NB4 (cell line): ENCODE data around the gene DDX51.
"Not testable (repeated sequence)": the region's sequence is repeated elsewhere in the genome, so short reads cannot be mapped to it uniquely, and the experiment has no call there.

Experiments
- DNase-seq: peaks from one replicate; pipeline ENCODE4 v3.0.0; 2010; ENCODE audit warnings: low read depth
- H3K4me3 ChIP-seq: one replicate; pipeline ENCODE4 v1.5.1; 2011; ENCODE audit warnings: mild to moderate bottlenecking, low read depth, low read length, moderate library complexity
- CTCF ChIP-seq: IDR thresholded peaks from one replicate; pipeline ENCODE4 v1.5.1; 2012; ENCODE audit warnings: low read depth, low read length
- MAX ChIP-seq: IDR thresholded peaks from 2 replicates; pipeline ENCODE4 v1.6.1; 2011; ENCODE audit warnings: low read depth, low read length
- MYC ChIP-seq: IDR thresholded peaks from 2 replicates; pipeline ENCODE4 v1.6.1; 2011; ENCODE audit warnings: low read depth, low read length
- POLR2A ChIP-seq: IDR thresholded peaks from 2 replicates; pipeline ENCODE4 v1.6.1; 2011; ENCODE audit warnings: mild to moderate bottlenecking; ENCODE audit not compliant: insufficient read length; ENCODE audit errors: extremely low read depth

The DDX51 gene

GRCh38 chr12:132140918-132141841 is 2.9 kb downstream of the DDX51 start:
- DNase-seq, result no peak
- H3K4me3 ChIP-seq, result no peak overlapping the region
- TF ChIP-seq MYC (no peak), CTCF (no peak), MAX (no peak), POLR2A (no peak)

- no peak overlapping the region for H3K4me3 ChIP-seq
- TF ChIP-seq CTCF, result no peak
- no peak for TF ChIP-seq MYC
- no peak for TF ChIP-seq MAX
- no peak for TF ChIP-seq POLR2A
- no peak for DNase-seq
These were observed 3.6 kb downstream of the DDX51 start for GRCh38 chr12:132140501-132140900.

DNA sequence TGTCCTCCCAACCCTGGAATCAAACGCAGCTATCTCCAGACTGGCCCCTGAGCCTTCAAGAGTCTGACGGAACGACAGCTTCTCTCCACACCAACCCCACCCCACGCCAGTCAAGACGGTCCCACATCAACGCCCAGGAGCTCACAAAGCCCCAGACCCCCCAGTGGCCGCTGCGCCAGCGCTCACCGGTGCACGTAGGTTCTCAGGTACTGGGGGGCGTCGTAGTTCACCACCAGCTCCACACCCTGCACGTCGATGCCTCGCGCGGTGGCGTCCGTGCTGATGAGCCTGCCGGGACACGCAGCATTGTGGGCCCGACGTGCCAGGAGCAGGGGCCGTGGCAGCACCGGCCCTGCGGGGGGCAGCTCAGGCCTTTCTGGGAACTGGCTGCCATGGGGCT is 4.2 kb downstream of the DDX51 start:
- TF ChIP-seq MYC, result no peak
- no peak for TF ChIP-seq MAX
- TF ChIP-seq CTCF, result no peak
- TF ChIP-seq POLR2A, result no peak
- DNase-seq, result no peak
- no peak overlapping the region for H3K4me3 ChIP-seq

- no peak for DNase-seq
- no peak overlapping the region for H3K4me3 ChIP-seq
- no peak for TF ChIP-seq MAX
- TF ChIP-seq MYC, result no peak
- no peak for TF ChIP-seq POLR2A
- TF ChIP-seq CTCF, result no peak
These were observed 4.9 kb downstream of the DDX51 start for GRCh38 chr12:132138941-132139871.

- no peak overlapping the region for H3K4me3 ChIP-seq
- DNase-seq, result no peak
- no peak for TF ChIP-seq MYC
- no peak for TF ChIP-seq CTCF
These were observed 6.5 kb downstream of the DDX51 start for GRCh38 chr12:132137483-132138125.

GRCh38 chr12:132136226-132136625 is 7.9 kb downstream of the DDX51 start:
- DNase-seq, H3K4me3 ChIP-seq: not testable (repeated sequence)

DNA sequence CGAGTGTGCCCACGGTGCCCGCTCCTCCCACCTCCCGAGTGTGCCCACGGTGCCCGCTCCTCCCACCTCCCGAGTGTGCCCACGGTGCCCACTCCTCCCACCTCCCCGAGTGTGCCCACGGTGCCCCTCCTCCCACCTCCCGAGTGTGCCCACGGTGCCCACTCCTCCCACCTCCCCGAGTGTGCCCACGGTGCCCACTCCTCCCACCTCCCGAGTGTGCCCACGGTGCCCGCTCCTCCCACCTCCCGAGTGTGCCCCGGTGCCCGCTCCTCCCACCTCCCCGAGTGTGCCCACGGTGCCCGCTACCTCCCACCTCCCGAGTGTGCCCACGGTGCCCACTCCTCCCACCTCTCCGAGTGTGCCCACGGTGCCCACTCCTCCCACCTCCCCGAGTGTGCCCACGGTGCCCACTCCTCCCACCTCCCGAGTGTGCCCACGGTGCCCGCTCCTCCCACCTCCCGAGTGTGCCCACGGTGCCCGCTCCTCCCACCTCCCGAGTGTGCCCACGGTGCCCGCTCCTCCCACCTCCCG is 9.4 kb downstream of the DDX51 start:
- not testable (repeated sequence) for DNase-seq

More for the DNA sequence above, 9.4 kb downstream of the DDX51 start:
- not testable (repeated sequence) for H3K4me3 ChIP-seq
